ENCODE data around the gene ARHGEF6. TPM values are rescaled to one million over a fixed set of nuclear protein-coding genes. Genes with fewer than 3 reads are reported as not detected.

Gene ARHGEF6
- total RNA-seq, 2 experiments from 2014 or later, result 50.8 to 64.5 TPM

- H3K27ac ChIP-seq (ENCODE audit: low read depth, low read length, poor library complexity, severe bottlenecking), result no peak overlapping the region
- no peak for DNase-seq (ENCODE audit: low spot score)
- no peak overlapping the region for H3K4me2 ChIP-seq (ENCODE audit: low read length)
- no peaks in the 10 kb centered on the region for H3K79me2 ChIP-seq (ENCODE audit: insufficient read depth, low read depth, low read length)
- no peaks in the 10 kb centered on the region for H3K4me1 ChIP-seq (ENCODE audit: insufficient read depth, low read length, poor library complexity, severe bottlenecking)
- ChIA-PET CTCF (ENCODE audit: unreplicated experiment) (no interaction called here), POLR2A (interaction anchor here (1.4 kb wide), 1 partner anchor 8 kb away, joined by 3 read pairs; no protein-coding TSS in a partner anchor)
- intact Hi-C loops (cut with micrococcal nuclease; ENCODE audit: unreplicated experiment), result no loop called here
- no peaks in the 10 kb centered on the region for H3K9me2 ChIP-seq (ENCODE audit: insufficient read depth, low read length)
- H3K36me3 ChIP-seq (ENCODE audit: insufficient read depth, low read length), result no peaks in the 10 kb centered on the region
- no peak overlapping the region for H3K4me3 ChIP-seq (ENCODE audit: low read depth, low read length, poor library complexity, severe bottlenecking)
- no TSS peak for BruUV-seq (replicated peaks)
- TF ChIP-seq CTCF (conservative IDR thresholded peaks at IDR 0.05; ENCODE audit: low read length), result no peak
- no peak overlapping the region for H2AFZ ChIP-seq (ENCODE audit: low read length)
- no peaks in the 10 kb centered on the region for H3K9me3 ChIP-seq (ENCODE audit: low read length)
- H4K20me1 ChIP-seq (ENCODE audit: insufficient read depth, low read length), result no peaks in the 10 kb centered on the region
Observed at GRCh38 chrX:136625246-136625645, 155.5 kb downstream of the ARHGEF6 start.

GRCh38 chrX:136623396-136623795 lies 157.3 kb downstream of the ARHGEF6 start:
- H3K9me2 ChIP-seq (ENCODE audit: insufficient read depth, low read length), result no peaks in the 10 kb centered on the region
- ChIA-PET CTCF (ENCODE audit: unreplicated experiment) (no interaction called here), POLR2A (no interaction called here)
- no peaks in the 10 kb centered on the region for H4K20me1 ChIP-seq (ENCODE audit: insufficient read depth, low read length)
- H3K36me3 ChIP-seq (ENCODE audit: insufficient read depth, low read length), result no peaks in the 10 kb centered on the region
- H3K4me1 ChIP-seq (ENCODE audit: insufficient read depth, low read length, poor library complexity, severe bottlenecking), result no peaks in the 10 kb centered on the region
- no peaks in the 10 kb centered on the region for H3K9me3 ChIP-seq (ENCODE audit: low read length)
- no peak overlapping the region for H3K4me2 ChIP-seq (ENCODE audit: low read length)
- H3K4me3 ChIP-seq (ENCODE audit: low read depth, low read length, poor library complexity, severe bottlenecking), result no peak overlapping the region
- no peak overlapping the region for H2AFZ ChIP-seq (ENCODE audit: low read length)
- BruUV-seq (replicated peaks), result no TSS peak
- no peaks in the 10 kb centered on the region for H3K79me2 ChIP-seq (ENCODE audit: insufficient read depth, low read depth, low read length)
- H3K27ac ChIP-seq (ENCODE audit: low read depth, low read length, poor library complexity, severe bottlenecking), result no peak overlapping the region
- DNase-seq (ENCODE audit: low spot score), result no peak
- intact Hi-C loops (cut with micrococcal nuclease; ENCODE audit: unreplicated experiment), result no loop called here
- no peak for TF ChIP-seq CTCF (conservative IDR thresholded peaks at IDR 0.05; ENCODE audit: low read length)

DNA sequence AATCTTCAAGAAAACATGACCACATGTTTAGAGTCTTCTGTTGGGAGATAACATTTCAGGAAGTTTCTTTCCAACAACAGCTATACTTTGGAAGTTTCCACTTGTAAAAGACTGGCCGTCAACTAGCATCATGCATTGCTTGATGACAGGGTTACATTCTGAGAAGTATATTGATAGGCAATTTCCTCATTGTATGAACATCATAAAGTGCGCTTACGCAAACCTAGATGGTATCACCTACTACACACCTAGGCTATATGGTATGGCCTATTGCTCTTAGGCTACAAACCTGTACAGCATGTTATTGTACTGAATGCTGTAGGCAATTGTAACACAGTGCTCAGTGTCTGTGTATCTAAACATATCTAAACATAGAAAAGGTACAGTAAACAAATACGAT lies 158.2 kb downstream of the ARHGEF6 start:
- TF ChIP-seq EZH2phosphoT487 (IDR thresholded peaks at IDR 0.05; ENCODE audit: borderline replicate concordance, low read depth, low read length) (no peak), CTCF (conservative IDR thresholded peaks at IDR 0.05; ENCODE audit: low read length) (no peak)
- H3K27ac ChIP-seq (ENCODE audit: low read depth, low read length, poor library complexity, severe bottlenecking), result no peak overlapping the region
- no peaks in the 10 kb centered on the region for H4K20me1 ChIP-seq (ENCODE audit: insufficient read depth, low read length)
- no peaks in the 10 kb centered on the region for H3K36me3 ChIP-seq (ENCODE audit: insufficient read depth, low read length)
- no peak overlapping the region for H2AFZ ChIP-seq (ENCODE audit: low read length)
- no peaks in the 10 kb centered on the region for H3K4me1 ChIP-seq (ENCODE audit: insufficient read depth, low read length, poor library complexity, severe bottlenecking)
- no peak for DNase-seq (ENCODE audit: low spot score)
- H3K79me2 ChIP-seq (ENCODE audit: insufficient read depth, low read depth, low read length), result no peaks in the 10 kb centered on the region
- CTCF ChIA-PET (ENCODE audit: unreplicated experiment), result no interaction called here
- no peak overlapping the region for H3K4me2 ChIP-seq (ENCODE audit: low read length)
- POLR2A ChIA-PET, result interaction anchor here (0.6 kb wide), 1 partner anchor 258 kb away, joined by 3 read pairs; the partner anchor contains the start of gene RBMX
- no peaks in the 10 kb centered on the region for H3K9me3 ChIP-seq (ENCODE audit: low read length)
- H3K4me3 ChIP-seq (ENCODE audit: low read depth, low read length, poor library complexity, severe bottlenecking), result no peak overlapping the region
- intact Hi-C loops (cut with micrococcal nuclease; ENCODE audit: unreplicated experiment), result no loop called here
- no peaks in the 10 kb centered on the region for H3K9me2 ChIP-seq (ENCODE audit: insufficient read depth, low read length)
- no TSS peak for BruUV-seq (replicated peaks)
